HepG2 (cell line): ENCODE results near the gene TSHZ2. TPM values are rescaled to one million over a fixed set of nuclear protein-coding genes. Genes with fewer than 3 reads are reported as not detected.

Source experiments
- ATAC-seq: fragments of 200-7000 bp; cut with Tn5 transposase; 3 replicates; pipeline ENCODE4 v1.9.1; 2020; ENCODE audit warnings: mild to moderate bottlenecking, moderate library complexity
- BruUV-seq: library from RNA; stranded (reverse); fragments of 400-500 nt; replicated peaks from 2 replicates; lab custom pipeline; 2021; lab: Mats Ljungman, UMichigan
- CTCF ChIA-PET: fragments of 300-600 bp; formaldehyde crosslinking; extraction: SDS; loops from one replicate; lab custom pipeline; 2021; ENCODE audit warnings: low total read pairs, inconsistent platforms, low intra/inter-chr PET ratio; lab: Yijun Ruan, JAX
- POLR2A ChIA-PET: fragments of 350-600 bp; sonication (Branson Sonifier 250); formaldehyde crosslinking; loops from one replicate; lab custom pipeline; 2020; ENCODE audit warnings: antibody characterized with exemption, inconsistent platforms; lab: Yijun Ruan, JAX
- DNase-seq: peaks from one replicate; pipeline ENCODE4 v3.0.0-alpha.2; 2015; ENCODE audit warnings: low spot score
- FAIRE-seq: peaks from 3 replicates; lab custom pipeline; 2011; peaks lifted over from hg19 to GRCh38; lab: Jason Lieb, UNC
- H2AFZ ChIP-seq: one replicate; pipeline ENCODE4 v1.6.1; 2011; ENCODE audit warnings: low read length, inconsistent platforms
- H3K27ac ChIP-seq: fragments of 300-600 bp; 3 replicates; pipeline ENCODE4 v1.8.0; 2011; ENCODE audit warnings: mixed run types, mild to moderate bottlenecking, mixed read lengths, low read length, inconsistent platforms; ENCODE audit not compliant: insufficient read depth; ENCODE audit errors: extremely low read length
- H3K27me3 ChIP-seq, 2 experiments: fragments of 200-600 bp in 1 of 2; 2 replicates in 1 of 2; 3 replicates in 1 of 2; pipeline versions ENCODE4 v1.6.0 to v1.8.0; 2011; ENCODE audit warnings: low read length in 2 of 2, mild to moderate bottlenecking in 2 of 2, moderate library complexity in 2 of 2, inconsistent platforms in 1 of 2; ENCODE audit not compliant: insufficient read depth in 2 of 2, control insufficient read depth in 1 of 2
- H3K36me3 ChIP-seq, 2 experiments: fragments of 200-600 bp in 1 of 2; replicated peaks in 1 of 2; 2 replicates in 1 of 2; 3 replicates in 1 of 2; pipeline versions ENCODE4 v1.5.1 to v1.8.0; 2011; ENCODE audit warnings: low read length in 2 of 2, inconsistent platforms in 1 of 2; ENCODE audit not compliant: insufficient read depth in 2 of 2, control insufficient read depth in 1 of 2
- H3K4me1 ChIP-seq: 2 replicates; pipeline ENCODE4 v1.5.1; 2012; ENCODE audit warnings: low read length, inconsistent platforms; ENCODE audit not compliant: insufficient read depth
- H3K4me2 ChIP-seq: 2 replicates; pipeline ENCODE4 v1.6.0; 2011; ENCODE audit warnings: low read depth, low read length, inconsistent platforms
- H3K4me3 ChIP-seq, 3 experiments: fragments of 200-600 bp in 1 of 3; sonication (generic), shearing (Covaris generic) in 1 of 3; replicated peaks in 1 of 3; 2 replicates each; pipeline ENCODE4 v1.5.1; 2011 to 2016; ENCODE audit warnings: low read length in 3 of 3, inconsistent platforms in 2 of 3, low read depth in 2 of 3, mild to moderate bottlenecking in 2 of 3, control low read depth in 1 of 3, mixed read lengths in 1 of 3; ENCODE audit not compliant: insufficient read depth in 1 of 3
- H3K79me2 ChIP-seq: one replicate; pipeline ENCODE4 v1.6.1; 2011; ENCODE audit warnings: low read length, inconsistent platforms; ENCODE audit not compliant: insufficient read depth
- H3K9ac ChIP-seq: 2 replicates; pipeline ENCODE4 v1.6.0; 2011; ENCODE audit warnings: mild to moderate bottlenecking, low read depth, low read length, inconsistent platforms; ENCODE audit not compliant: insufficient read depth
- H3K9me3 ChIP-seq: 2 replicates; pipeline ENCODE4 v1.5.1; 2012; ENCODE audit warnings: mild to moderate bottlenecking, low read length
- H4K20me1 ChIP-seq: 2 replicates; pipeline ENCODE4 v1.6.0; 2011; ENCODE audit warnings: inconsistent platforms, mild to moderate bottlenecking, low read length, moderate library complexity; ENCODE audit not compliant: insufficient read depth
- FOSL2 ChIP-seq: sonication (generic); formaldehyde crosslinking; IDR thresholded peaks from 2 replicates; pipeline ENCODE4 v1.4.0; 2020; ENCODE audit warnings: missing genetic modification reagents
- GABPA ChIP-seq, 2 experiments: IDR thresholded peaks; 2 replicates each; pipeline ENCODE4 v1.6.1; 2011 to 2016; ENCODE audit warnings: low read depth in 2 of 2, low read length in 1 of 2, missing biosample characterization in 1 of 2, missing genetic modification characterization in 1 of 2
- KDM3A ChIP-seq: IDR thresholded peaks from 2 replicates; pipeline ENCODE4 v1.6.1; 2018; ENCODE audit warnings: low read depth, missing compliant biosample characterization
- MAZ ChIP-seq, 2 experiments: sonication (generic) in 1 of 2; formaldehyde crosslinking in 1 of 2; IDR thresholded peaks; 2 replicates each; pipeline versions ENCODE4 v1.5.0 to v1.6.1; 2012 to 2020; ENCODE audit warnings: low read depth in 2 of 2, mild to moderate bottlenecking in 2 of 2, borderline replicate concordance in 1 of 2, improper control_type of control experiment in 1 of 2, low read length in 1 of 2, missing genetic modification reagents in 1 of 2, moderate library complexity in 1 of 2
- NKX3-1 ChIP-seq: sonication (generic); formaldehyde crosslinking; IDR thresholded peaks from 2 replicates; pipeline ENCODE4 v1.5.0; 2020; ENCODE audit warnings: missing genetic modification reagents
- NR2F2 ChIP-seq: IDR thresholded peaks from 2 replicates; pipeline ENCODE4 v1.6.1; 2012; ENCODE audit warnings: low read depth, inconsistent platforms, borderline replicate concordance
- PITX1 ChIP-seq: sonication (generic); formaldehyde crosslinking; IDR thresholded peaks from 2 replicates; pipeline ENCODE4 v1.5.1; 2020; ENCODE audit warnings: mild to moderate bottlenecking, missing genetic modification reagents
- RXRB ChIP-seq: IDR thresholded peaks from 2 replicates; pipeline ENCODE4 v1.6.1; 2016; ENCODE audit warnings: borderline replicate concordance, missing genetic modification reagents, missing compliant biosample characterization
- SIN3B ChIP-seq: fragments of 150-350 bp; IDR thresholded peaks from 2 replicates; pipeline ENCODE4 v1.6.1; 2014; ENCODE audit warnings: low read length
- ZBTB38 ChIP-seq: sonication (generic); formaldehyde crosslinking; IDR thresholded peaks from 2 replicates; pipeline ENCODE4 v1.5.1; 2020; ENCODE audit warnings: mild to moderate bottlenecking, missing genetic modification reagents
- ZNF335 ChIP-seq: sonication (generic); formaldehyde crosslinking; IDR thresholded peaks from 2 replicates; pipeline ENCODE4 v1.4.0; 2020; ENCODE audit warnings: missing genetic modification reagents
- WGBS: methylation state at CpG from one replicate; pipeline ENCODE4 v1.1.6; 2017; ENCODE audit warnings: low lambda C conversion rate; 5-methylcytosine and 5-hydroxymethylcytosine counted together
- in situ Hi-C: cut with HindIII; loops from 2 replicates; pipeline ENCODE4 v1.10.0; 2017; ENCODE audit warnings: low pct_unique_long_range_greater_than_20kb; ENCODE audit not compliant: extremely low pct_ligation_motif_present
- intact Hi-C: fragments of 100-400 bp; cut with micrococcal nuclease; formaldehyde crosslinking; loops from one replicate; pipeline ENCODE4 v1.10.0; 2022; ENCODE audit not compliant: unreplicated experiment
- polyA plus RNA-seq, 8 experiments: library from polyadenylated mRNA; depleted of rRNA in 3 of 8; stranded (reverse) in 7 of 8; unstranded in 1 of 8; fragments of >200 nt; fragmentation: Illumina TruSeq in 4 of 8; extraction: Trizol in 4 of 8; gene quantifications; 2 replicates each; pipeline versions ENCODE4 v1.2.1 to v1.2.3, GENCODE V29; 2011 to 2016; ENCODE audit warnings: low read depth in 4 of 8, missing spikeins in 1 of 8, mixed read lengths in 1 of 8; ENCODE audit not compliant: insufficient read depth in 1 of 8
- total RNA-seq, 5 experiments: library from RNA; depleted of rRNA; stranded (reverse); fragments of >200 nt; fragmentation: Illumina TruSeq; extraction: Trizol; gene quantifications; 2 replicates each; pipeline ENCODE4 v1.2.3, GENCODE V29; 2016; ENCODE audit warnings: low read depth in 1 of 5
- TF ChIP-seq, protein P1 (sequence below): sonication (generic); formaldehyde crosslinking; IDR thresholded peaks from 2 replicates; pipeline ENCODE4 v1.8.0; 2022; ENCODE audit warnings: mild to moderate bottlenecking, missing genetic modification reagents
- TF ChIP-seq, protein P2 (sequence below): sonication (generic); formaldehyde crosslinking; IDR thresholded peaks from 2 replicates; pipeline ENCODE4 v1.5.0; 2020; ENCODE audit warnings: missing genetic modification reagents
- TF ChIP-seq, protein P3 (sequence below): sonication (generic); formaldehyde crosslinking; IDR thresholded peaks from 2 replicates; pipeline ENCODE4 v1.4.0; 2020; ENCODE audit warnings: mild to moderate bottlenecking, low read depth, missing genetic modification reagents

Gene TSHZ2
- total and polyA plus RNA-seq, 2 of the 13 experiments (the other 11 are each of a cell fraction or from before 2014, with no cell fraction given): 0.01 TPM; not detected in 1

DNA sequence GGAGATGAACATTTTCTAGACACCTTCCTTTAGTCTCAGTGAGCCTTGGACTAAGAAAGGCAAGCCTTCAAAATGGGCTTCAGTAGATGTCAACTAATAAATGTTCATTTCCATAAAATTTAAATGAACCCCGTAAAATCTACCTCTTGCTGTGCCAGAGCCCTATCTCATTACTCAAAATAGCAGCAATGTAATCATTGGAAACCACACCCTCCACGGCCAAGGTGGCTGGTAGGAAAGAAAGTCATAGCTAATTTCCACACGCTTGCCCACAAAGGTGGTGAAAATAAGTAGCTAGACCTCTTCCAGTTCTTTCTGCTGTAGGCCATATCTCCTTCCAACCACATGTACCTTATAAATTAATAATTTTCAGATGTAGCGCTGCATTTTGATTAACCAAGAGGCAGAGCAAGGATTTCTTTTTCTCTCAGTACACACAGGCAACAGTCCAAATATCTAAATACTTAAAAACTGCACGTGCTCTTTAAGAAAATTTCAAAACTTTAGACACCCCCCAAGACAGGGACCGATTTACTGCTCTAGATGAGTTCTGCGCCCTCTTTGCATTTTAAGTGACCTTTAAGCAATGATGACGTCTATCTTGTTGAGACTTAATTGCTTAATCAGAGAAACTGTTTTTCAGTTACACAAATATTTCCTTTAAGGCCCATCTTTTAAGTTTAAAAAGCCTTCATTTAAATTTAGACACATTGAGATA lies 330.7 kb downstream of the TSHZ2 start:
- Histone ChIP-seq H4K20me1 (no peaks in the 10 kb centered on the region), H3K4me3 (no peak overlapping the region), H3K4me2 (no peak overlapping the region), H3K27ac (no peak overlapping the region), H3K36me3 (no peaks in the 10 kb centered on the region), H3K9me3 (no peaks in the 10 kb centered on the region), H3K27me3 (peaks cover 0 to 10% of the 10 kb centered on the region in 2 experiments; a peak in 2 of 5 replicates), H3K4me1 (no peaks in the 10 kb centered on the region), H3K79me2 (no peaks in the 10 kb centered on the region), H3K9ac (no peak overlapping the region), H2AFZ (no peak overlapping the region)
- no peak for ATAC-seq
- no peak for FAIRE-seq
- in situ Hi-C loops (no loop called here), intact Hi-C loops (no loop called here)
- CTCF ChIA-PET: no interaction called here
- 30% methylated on average over 8 of the region's 8 CpGs for whole genome bisulfite sequencing
- TF ChIP-seq NR2F2: no peak
- TF ChIP-seq, protein P1, sequence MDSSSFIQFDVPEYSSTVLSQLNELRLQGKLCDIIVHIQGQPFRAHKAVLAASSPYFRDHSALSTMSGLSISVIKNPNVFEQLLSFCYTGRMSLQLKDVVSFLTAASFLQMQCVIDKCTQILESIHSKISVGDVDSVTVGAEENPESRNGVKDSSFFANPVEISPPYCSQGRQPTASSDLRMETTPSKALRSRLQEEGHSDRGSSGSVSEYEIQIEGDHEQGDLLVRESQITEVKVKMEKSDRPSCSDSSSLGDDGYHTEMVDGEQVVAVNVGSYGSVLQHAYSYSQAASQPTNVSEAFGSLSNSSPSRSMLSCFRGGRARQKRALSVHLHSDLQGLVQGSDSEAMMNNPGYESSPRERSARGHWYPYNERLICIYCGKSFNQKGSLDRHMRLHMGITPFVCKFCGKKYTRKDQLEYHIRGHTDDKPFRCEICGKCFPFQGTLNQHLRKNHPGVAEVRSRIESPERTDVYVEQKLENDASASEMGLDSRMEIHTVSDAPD (CRISPR knock-in tag): no peak
- TF ChIP-seq, protein P2, sequence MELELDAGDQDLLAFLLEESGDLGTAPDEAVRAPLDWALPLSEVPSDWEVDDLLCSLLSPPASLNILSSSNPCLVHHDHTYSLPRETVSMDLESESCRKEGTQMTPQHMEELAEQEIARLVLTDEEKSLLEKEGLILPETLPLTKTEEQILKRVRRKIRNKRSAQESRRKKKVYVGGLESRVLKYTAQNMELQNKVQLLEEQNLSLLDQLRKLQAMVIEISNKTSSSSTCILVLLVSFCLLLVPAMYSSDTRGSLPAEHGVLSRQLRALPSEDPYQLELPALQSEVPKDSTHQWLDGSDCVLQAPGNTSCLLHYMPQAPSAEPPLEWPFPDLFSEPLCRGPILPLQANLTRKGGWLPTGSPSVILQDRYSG (CRISPR knock-in tag): no peak
- no peak for TF ChIP-seq PITX1
- TF ChIP-seq RXRB (CRISPR knock-in tag): no peak
- no peak for TF ChIP-seq ZNF335
- TF ChIP-seq KDM3A (CRISPR knock-in tag): no peak
- TF ChIP-seq SIN3B: no peak
- no peak for TF ChIP-seq FOSL2 (CRISPR knock-in tag)
- TF ChIP-seq, protein P3, sequence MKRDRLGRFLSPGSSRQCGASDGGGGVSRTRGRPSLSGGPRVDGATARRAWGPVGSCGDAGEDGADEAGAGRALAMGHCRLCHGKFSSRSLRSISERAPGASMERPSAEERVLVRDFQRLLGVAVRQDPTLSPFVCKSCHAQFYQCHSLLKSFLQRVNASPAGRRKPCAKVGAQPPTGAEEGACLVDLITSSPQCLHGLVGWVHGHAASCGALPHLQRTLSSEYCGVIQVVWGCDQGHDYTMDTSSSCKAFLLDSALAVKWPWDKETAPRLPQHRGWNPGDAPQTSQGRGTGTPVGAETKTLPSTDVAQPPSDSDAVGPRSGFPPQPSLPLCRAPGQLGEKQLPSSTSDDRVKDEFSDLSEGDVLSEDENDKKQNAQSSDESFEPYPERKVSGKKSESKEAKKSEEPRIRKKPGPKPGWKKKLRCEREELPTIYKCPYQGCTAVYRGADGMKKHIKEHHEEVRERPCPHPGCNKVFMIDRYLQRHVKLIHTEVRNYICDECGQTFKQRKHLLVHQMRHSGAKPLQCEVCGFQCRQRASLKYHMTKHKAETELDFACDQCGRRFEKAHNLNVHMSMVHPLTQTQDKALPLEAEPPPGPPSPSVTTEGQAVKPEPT (CRISPR knock-in tag): no peak
- no peak for TF ChIP-seq MAZ (IDR thresholded peaks at IDR 0.05; ENCODE audit: borderline replicate concordance, low read depth, low read length)
- no peak for TF ChIP-seq MAZ (CRISPR knock-in tag; IDR thresholded peaks at IDR 0.05; ENCODE audit: low read depth)
- TF ChIP-seq GABPA (IDR thresholded peaks at IDR 0.05; ENCODE audit: low read depth, low read length): no peak
- no peak for TF ChIP-seq GABPA (CRISPR knock-in tag; IDR thresholded peaks at IDR 0.05; ENCODE audit: low read depth)
- no peak for TF ChIP-seq ZBTB38 (CRISPR knock-in tag)
- no peak for TF ChIP-seq NKX3-1 (CRISPR knock-in tag)
- DNase-seq: no peak
- no TSS peak for BruUV-seq
- POLR2A ChIA-PET: no interaction called here
